ENCODE results near the gene NPL. TPM values are rescaled to one million over a fixed set of nuclear protein-coding genes. Genes with fewer than 3 reads are reported as not detected.
A peak's percentile ranks its signal among the peaks of the same experiment; 100 is the strongest.

The NPL gene
- total RNA-seq, 1 donor from 2014 or later = 2.4 TPM

- FAIRE-seq = no peak
- no peaks in the 10 kb centered on the region for H3K36me3 ChIP-seq (ENCODE audit: control insufficient read depth, insufficient read depth, low read length)
- no peak overlapping the region for H3K4me3 ChIP-seq (ENCODE audit: low read depth, low read length)
- TF ChIP-seq CTCF (IDR thresholded peaks at IDR 0.05; ENCODE audit: insufficient read depth, low read length, severe bottlenecking) = no peak
- no peaks in the 10 kb centered on the region for H3K27me3 ChIP-seq (ENCODE audit: control insufficient read depth, insufficient read depth, low read length)
- peak; percentile 90 for DNase-seq (ENCODE audit: low read depth)
These were observed 6.1 kb downstream of the NPL start for GRCh38 chr1:182795563-182796228.

GRCh38 chr1:182802006-182802803, 12.6 kb downstream of the NPL start:
- Histone ChIP-seq H3K36me3 (ENCODE audit: control insufficient read depth, insufficient read depth, low read length) (peaks cover 4% of the 10 kb centered on the region), H3K27me3 (ENCODE audit: control insufficient read depth, insufficient read depth, low read length) (no peaks in the 10 kb centered on the region), H3K4me3 (ENCODE audit: low read depth, low read length) (no peak overlapping the region)
- TF ChIP-seq CTCF (IDR thresholded peaks at IDR 0.05; ENCODE audit: insufficient read depth, low read length, severe bottlenecking) = no peak
- FAIRE-seq = no peak
- DNase-seq (ENCODE audit: low read depth) = peak; percentile 92

- no peak for TF ChIP-seq CTCF (IDR thresholded peaks at IDR 0.05; ENCODE audit: insufficient read depth, low read length, severe bottlenecking)
- H3K27me3 ChIP-seq (ENCODE audit: control insufficient read depth, insufficient read depth, low read length) = no peaks in the 10 kb centered on the region
- FAIRE-seq = no peak
- peaks cover 4% of the 10 kb centered on the region for H3K36me3 ChIP-seq (ENCODE audit: control insufficient read depth, insufficient read depth, low read length)
- H3K4me3 ChIP-seq (ENCODE audit: low read depth, low read length) = no peak overlapping the region
- peak; percentile 91 for DNase-seq (ENCODE audit: low read depth)
These were observed 14.3 kb downstream of the NPL start for GRCh38 chr1:182803846-182804245.

- peak; percentile 19 for TF ChIP-seq CTCF (IDR thresholded peaks at IDR 0.05; ENCODE audit: insufficient read depth, low read length, severe bottlenecking)
- Histone ChIP-seq H3K27me3 (ENCODE audit: control insufficient read depth, insufficient read depth, low read length) (no peaks in the 10 kb centered on the region), H3K36me3 (ENCODE audit: control insufficient read depth, insufficient read depth, low read length) (peaks cover 4% of the 10 kb centered on the region), H3K4me3 (ENCODE audit: low read depth, low read length) (no peak overlapping the region)
- FAIRE-seq = no peak
- DNase-seq (ENCODE audit: low read depth) = no peak
These were observed 16.6 kb downstream of the NPL start for GRCh38 chr1:182806015-182806678.

- H3K4me3 ChIP-seq (ENCODE audit: low read depth, low read length) = no peak overlapping the region
- FAIRE-seq (no peak), DNase-seq (ENCODE audit: low read depth) (no peak)
- peaks cover 4% of the 10 kb centered on the region for H3K36me3 ChIP-seq (ENCODE audit: control insufficient read depth, insufficient read depth, low read length)
- no peak for TF ChIP-seq CTCF (IDR thresholded peaks at IDR 0.05; ENCODE audit: insufficient read depth, low read length, severe bottlenecking)
- no peaks in the 10 kb centered on the region for H3K27me3 ChIP-seq (ENCODE audit: control insufficient read depth, insufficient read depth, low read length)
These were observed 18.3 kb downstream of the NPL start for GRCh38 chr1:182807907-182808306.
